ENCODE results near the gene TMEM259.

The TMEM259 gene

GRCh38 chr19:1063909-1064660 is 43.2 kb upstream of the TMEM259 start:
- Histone ChIP-seq H3K18ac (ENCODE audit: low read length) (no peak overlapping the region), H3K4me3 (ENCODE audit: low read length in 2 of 2) (no peak overlapping the region), H3K9me3 (replicated peaks in 1 of 2; ENCODE audit: control insufficient read depth in 2 of 2, insufficient read depth in 1 of 2, low read depth in 1 of 2, low read length in 2 of 2) (peaks cover 0 to 5% of the 10 kb centered on the region in 2 donors), H3K9ac (ENCODE audit: low read depth, low read length, poor library complexity) (no peak overlapping the region), H2AK5ac (ENCODE audit: low read depth, low read length) (peak overlapping the region; percentile 89), H2AFZ (ENCODE audit: low read length) (no peak overlapping the region), H2BK12ac (ENCODE audit: low read length) (no peak overlapping the region), H3K79me1 (ENCODE audit: low read depth, low read length) (peaks cover 3% of the 10 kb centered on the region), H2BK5ac (ENCODE audit: low read length) (no peak overlapping the region), H4K91ac (ENCODE audit: low read depth, low read length, poor library complexity) (no peak overlapping the region), H3K27me3 (ENCODE audit: control insufficient read depth in 3 of 3, insufficient read depth in 3 of 3, low read depth in 1 of 3, low read length in 3 of 3) (peaks cover 3 to 37% (median 36%) of the 10 kb centered on the region in 3 experiments), H3K27ac (replicated peaks; ENCODE audit: low read length) (no peak overlapping the region), H2BK15ac (ENCODE audit: low read length) (peak overlapping the region; percentile 71), H3K4ac (ENCODE audit: low read length) (no peak overlapping the region), H3K23ac (ENCODE audit: low read depth, low read length, poor library complexity) (peak overlapping the region; percentile 89), H3K4me2 (ENCODE audit: insufficient read depth, low read length, poor library complexity, severe bottlenecking) (no peak overlapping the region), H3K36me3 (replicated peaks in 1 of 2; ENCODE audit: control insufficient read depth in 2 of 2, insufficient read depth in 2 of 2, low read length in 2 of 2) (no peaks in the 10 kb centered on the region), H3K4me1 (ENCODE audit: control insufficient read depth in 2 of 2, insufficient read depth in 1 of 2, low read depth in 1 of 2, low read length in 2 of 2) (peaks cover 8 to 12% of the 10 kb centered on the region in 2 donors), H4K8ac (ENCODE audit: low read depth, low read length) (no peak overlapping the region), H3K14ac (ENCODE audit: low read length) (peak overlapping the region; percentile 71), H2BK120ac (ENCODE audit: low read depth, low read length) (no peak overlapping the region)
- DNase-seq (ENCODE audit: low spot score): no peak
- no CpG with 5 or more reads among the region's 37 CpGs for WGBS, 2 donors (ENCODE audit: extremely low coverage in 2 of 2, insufficient read length in 2 of 2, insufficient replicate concordance in 1 of 2)

- WGBS, 2 donors (ENCODE audit: extremely low coverage in 2 of 2, insufficient read length in 2 of 2, insufficient replicate concordance in 1 of 2): no CpG with 5 or more reads among the region's 37 CpGs
- Histone ChIP-seq H3K23ac (ENCODE audit: low read depth, low read length, poor library complexity) (peak overlapping the region; percentile 89), H3K4ac (ENCODE audit: low read length) (no peak overlapping the region), H4K8ac (ENCODE audit: low read depth, low read length) (no peak overlapping the region), H2BK15ac (ENCODE audit: low read length) (peak overlapping the region; percentile 71), H2BK120ac (ENCODE audit: low read depth, low read length) (peak overlapping the region; percentile 47), H3K4me1 (ENCODE audit: control insufficient read depth in 2 of 2, insufficient read depth in 1 of 2, low read depth in 1 of 2, low read length in 2 of 2) (peaks cover 6 to 12% of the 10 kb centered on the region in 2 donors), H3K18ac (ENCODE audit: low read length) (no peak overlapping the region), H3K9ac (ENCODE audit: low read depth, low read length, poor library complexity) (peak overlapping the region; percentile 21), H3K27me3 (ENCODE audit: control insufficient read depth in 3 of 3, insufficient read depth in 3 of 3, low read depth in 1 of 3, low read length in 3 of 3) (peaks cover 3 to 33% (median 28%) of the 10 kb centered on the region in 3 experiments), H3K14ac (ENCODE audit: low read length) (peak overlapping the region; percentile 56), H3K4me3 (ENCODE audit: low read length in 2 of 2) (peak overlapping the region in 1 of 2 donors; percentile 25), H2BK12ac (ENCODE audit: low read length) (no peak overlapping the region), H3K9me3 (replicated peaks in 1 of 2; ENCODE audit: control insufficient read depth in 2 of 2, insufficient read depth in 1 of 2, low read depth in 1 of 2, low read length in 2 of 2) (peaks cover 0 to 12% of the 10 kb centered on the region in 2 donors), H3K27ac (replicated peaks; ENCODE audit: low read length) (no peak overlapping the region), H4K91ac (ENCODE audit: low read depth, low read length, poor library complexity) (no peak overlapping the region), H3K79me1 (ENCODE audit: low read depth, low read length) (no peaks in the 10 kb centered on the region), H3K4me2 (ENCODE audit: insufficient read depth, low read length, poor library complexity, severe bottlenecking) (no peak overlapping the region), H3K36me3 (replicated peaks in 1 of 2; ENCODE audit: control insufficient read depth in 2 of 2, insufficient read depth in 2 of 2, low read length in 2 of 2) (peaks cover 0 to 2% of the 10 kb centered on the region in 2 donors), H2AK5ac (ENCODE audit: low read depth, low read length) (peak overlapping the region; percentile 89), H2BK5ac (ENCODE audit: low read length) (no peak overlapping the region), H2AFZ (ENCODE audit: low read length) (no peak overlapping the region)
- DNase-seq (ENCODE audit: low spot score): no peak
Observed at GRCh38 chr19:1063030-1063908, 42.3 kb upstream of the TMEM259 start.

GRCh38 chr19:1062387-1063029 is 41.6 kb upstream of the TMEM259 start:
- H2AFZ ChIP-seq (ENCODE audit: low read length): no peak overlapping the region
- no peak overlapping the region for H3K14ac ChIP-seq (ENCODE audit: low read length)
- no peak overlapping the region for H3K27ac ChIP-seq (replicated peaks; ENCODE audit: low read length)
- H3K9me3 ChIP-seq (replicated peaks in 1 of 2; ENCODE audit: control insufficient read depth in 2 of 2, insufficient read depth in 1 of 2, low read depth in 1 of 2, low read length in 2 of 2): peaks cover 0 to 18% of the 10 kb centered on the region in 2 donors
- no peak overlapping the region for H3K4me2 ChIP-seq (ENCODE audit: insufficient read depth, low read length, poor library complexity, severe bottlenecking)
- H3K4me1 ChIP-seq (ENCODE audit: control insufficient read depth in 2 of 2, insufficient read depth in 1 of 2, low read depth in 1 of 2, low read length in 2 of 2): peaks cover 6 to 12% of the 10 kb centered on the region in 2 donors
- H3K79me1 ChIP-seq (ENCODE audit: low read depth, low read length): no peaks in the 10 kb centered on the region
- DNase-seq (ENCODE audit: low spot score): no peak
- no peak overlapping the region for H2BK12ac ChIP-seq (ENCODE audit: low read length)
- H4K8ac ChIP-seq (ENCODE audit: low read depth, low read length): no peak overlapping the region
- H2AK5ac ChIP-seq (ENCODE audit: low read depth, low read length): peak overlapping the region; percentile 75
- H3K36me3 ChIP-seq (replicated peaks in 1 of 2; ENCODE audit: control insufficient read depth in 2 of 2, insufficient read depth in 2 of 2, low read length in 2 of 2): peaks cover 0 to 2% of the 10 kb centered on the region in 2 donors
- H4K91ac ChIP-seq (ENCODE audit: low read depth, low read length, poor library complexity): no peak overlapping the region
- no peak overlapping the region for H2BK120ac ChIP-seq (ENCODE audit: low read depth, low read length)
- H3K23ac ChIP-seq (ENCODE audit: low read depth, low read length, poor library complexity): no peak overlapping the region
- H3K27me3 ChIP-seq (ENCODE audit: control insufficient read depth in 3 of 3, insufficient read depth in 3 of 3, low read depth in 1 of 3, low read length in 3 of 3): peaks cover 1 to 27% (median 24%) of the 10 kb centered on the region in 3 experiments
- H2BK15ac ChIP-seq (ENCODE audit: low read length): peak overlapping the region; percentile 81
- no CpG with 5 or more reads among the region's 17 CpGs for WGBS, 2 donors (ENCODE audit: extremely low coverage in 2 of 2, insufficient read length in 2 of 2, insufficient replicate concordance in 1 of 2)
- peak overlapping the region; percentile 3 for H2BK5ac ChIP-seq (ENCODE audit: low read length)
- no peak overlapping the region for H3K4ac ChIP-seq (ENCODE audit: low read length)
- no peak overlapping the region for H3K18ac ChIP-seq (ENCODE audit: low read length)
- peak overlapping the region in 1 of 2 donors; percentile 57 for H3K4me3 ChIP-seq (ENCODE audit: low read length in 2 of 2)
- H3K9ac ChIP-seq (ENCODE audit: low read depth, low read length, poor library complexity): no peak overlapping the region
